HG02938 (cell line): Measurements from ENCODE around the gene TNFRSF19.

Experiments
- ATAC-seq: cut with Tn5 transposase; IDR thresholded peaks from one replicate; pipeline ENCODE4 v1.9.1; 2021; ENCODE audit warnings: mild to moderate bottlenecking, moderate library complexity; ENCODE audit not compliant: unreplicated experiment

TNFRSF19 gene

DNA sequence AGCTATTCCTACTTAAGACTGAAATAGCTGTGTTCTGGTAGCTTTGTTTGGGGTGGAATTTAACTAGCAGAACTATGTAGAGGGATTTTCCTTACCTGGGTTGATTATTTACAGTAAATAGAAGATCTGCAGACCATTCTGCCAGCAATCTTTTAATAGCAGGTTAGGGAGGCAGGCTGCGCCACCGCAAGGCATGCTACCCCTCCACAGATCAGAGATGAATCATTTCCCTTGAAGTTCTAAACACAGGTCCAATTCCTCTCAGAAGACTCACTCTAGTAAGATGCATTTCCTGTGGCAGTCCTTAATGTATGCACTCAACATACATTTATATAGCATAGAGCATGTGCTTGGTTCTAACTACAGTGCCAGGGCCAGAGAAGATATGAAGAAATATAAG lies 109.0 kb downstream of the TNFRSF19 start:
- ATAC-seq = no peak

GRCh38 chr13:23680845-23681669 lies 110.8 kb downstream of the TNFRSF19 start:
- no peak for ATAC-seq

- no peak for ATAC-seq
These were observed 112.9 kb downstream of the TNFRSF19 start for GRCh38 chr13:23683084-23683483.

- no peak for ATAC-seq
These were observed 114.4 kb downstream of the TNFRSF19 start for GRCh38 chr13:23684647-23685046.

- ATAC-seq = no peak
These were observed 115.2 kb downstream of the TNFRSF19 start for GRCh38 chr13:23685416-23685815.

GRCh38 chr13:23686948-23687347 lies 116.7 kb downstream of the TNFRSF19 start:
- ATAC-seq = no peak

GRCh38 chr13:23687614-23688013 lies 117.4 kb downstream of the TNFRSF19 start:
- ATAC-seq = no peak

DNA sequence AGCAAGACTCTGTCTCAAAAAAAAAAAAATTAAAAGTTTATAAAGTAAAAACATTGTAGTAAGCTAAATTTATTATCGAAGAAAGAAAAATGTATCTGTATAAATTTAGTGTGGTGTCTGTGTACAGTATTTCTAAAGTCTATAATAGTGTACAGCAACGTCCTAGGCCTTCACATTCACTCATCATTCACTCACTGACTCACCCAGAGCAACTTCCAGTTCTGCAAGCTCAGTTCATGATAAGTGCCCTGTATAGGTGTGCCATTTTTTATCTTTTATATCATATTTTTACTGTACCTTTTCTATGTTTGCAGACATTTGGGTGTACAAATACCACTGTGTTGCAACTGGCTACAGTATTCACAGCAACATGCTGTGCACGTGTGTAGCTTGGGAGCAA lies 118.1 kb downstream of the TNFRSF19 start:
- ATAC-seq = no peak

GRCh38 chr13:23690668-23691067 lies 120.5 kb downstream of the TNFRSF19 start:
- ATAC-seq = no peak

GRCh38 chr13:23692816-23693215 lies 122.6 kb downstream of the TNFRSF19 start:
- no peak for ATAC-seq

DNA sequence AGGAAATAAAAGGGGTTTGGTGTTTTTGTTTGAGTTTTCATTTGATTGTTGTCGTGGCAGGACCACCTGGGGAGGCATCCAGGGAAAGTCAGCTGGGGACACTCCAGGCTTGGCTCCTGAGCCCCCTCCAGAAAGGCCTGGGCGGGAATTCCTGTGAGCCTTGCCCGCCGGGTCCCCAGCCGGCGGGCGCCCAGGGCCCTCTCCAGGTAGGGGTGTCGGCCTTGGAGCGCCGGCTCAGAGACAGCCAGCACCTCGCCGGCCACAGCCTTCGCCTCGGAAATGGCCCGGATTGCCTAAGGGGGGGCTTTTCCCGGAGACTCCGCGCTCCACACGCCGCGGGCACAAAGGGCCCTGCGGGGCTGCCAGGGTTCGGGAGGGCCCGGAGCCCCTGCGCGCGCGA lies 125.0 kb downstream of the TNFRSF19 start:
- no peak for ATAC-seq

- ATAC-seq = no peak
These were observed 125.7 kb downstream of the TNFRSF19 start for GRCh38 chr13:23695711-23696464.

- no peak for ATAC-seq
These were observed 126.4 kb downstream of the TNFRSF19 start for GRCh38 chr13:23696610-23697009.

DNA sequence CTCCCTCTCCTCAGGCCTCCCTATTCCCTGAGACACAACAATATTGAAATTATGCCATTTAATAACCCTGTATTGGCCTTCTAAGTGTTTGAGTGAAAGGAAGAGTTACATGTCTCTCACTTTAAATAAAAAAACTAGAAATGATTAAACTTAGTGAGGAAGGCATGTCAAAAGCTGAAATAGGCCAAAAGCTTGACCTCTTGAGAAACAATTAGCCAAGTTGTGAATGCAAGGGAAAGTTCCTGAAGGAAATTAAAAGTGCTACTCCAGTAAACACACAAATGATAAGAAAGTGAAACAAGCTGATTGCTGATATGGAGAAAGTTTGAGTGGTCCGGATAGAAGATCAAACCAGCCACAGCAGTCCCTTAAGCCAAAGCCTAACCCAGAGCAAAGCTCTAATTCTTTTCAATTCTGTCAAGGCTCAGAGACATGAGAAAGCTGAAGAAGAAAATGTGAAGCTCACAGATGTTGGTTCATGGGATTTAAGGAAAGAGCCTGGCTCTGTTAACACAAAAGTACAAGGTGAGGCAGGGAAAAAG lies 127.6 kb downstream of the TNFRSF19 start:
- no peak for ATAC-seq

GRCh38 chr13:23699271-23699670 lies 129.1 kb downstream of the TNFRSF19 start:
- no peak for ATAC-seq

DNA sequence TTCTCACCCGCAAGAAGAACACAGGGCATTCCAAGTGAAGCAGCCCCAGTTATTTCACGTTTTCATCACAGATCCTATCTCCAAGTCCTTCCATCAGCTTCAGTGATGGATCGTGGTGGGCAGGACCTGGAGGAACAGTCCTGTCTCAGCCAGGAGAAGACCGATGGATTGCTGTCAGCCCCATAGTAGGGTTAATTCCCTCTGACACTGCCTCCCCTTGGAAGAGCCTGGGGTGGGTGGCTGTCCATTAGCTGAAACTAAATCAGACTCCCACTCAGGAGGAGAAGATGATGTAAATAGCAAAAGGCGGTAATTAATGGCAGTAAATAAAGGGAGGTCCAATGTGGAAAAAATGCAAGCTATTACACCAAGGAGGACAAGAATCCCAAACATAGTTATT lies 131.0 kb downstream of the TNFRSF19 start:
- no peak for ATAC-seq

DNA sequence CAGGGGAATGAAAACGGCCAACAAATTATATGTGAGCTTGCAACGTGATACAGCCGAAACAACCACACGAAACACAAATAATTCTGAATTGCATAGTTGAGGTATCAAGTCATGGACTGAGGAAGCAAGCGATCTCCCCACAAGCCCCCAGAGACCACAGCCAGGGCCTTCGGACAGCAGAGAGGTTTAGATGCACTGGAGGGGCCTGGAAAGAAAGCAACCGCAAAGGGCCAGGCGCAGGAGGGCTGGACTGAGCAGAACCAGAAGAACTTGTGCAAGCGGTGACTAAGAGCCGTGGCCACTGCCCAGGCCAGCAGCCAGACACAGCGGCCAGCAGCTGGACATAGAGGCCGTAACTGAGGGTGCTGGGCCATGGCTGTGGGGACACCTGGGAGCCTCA lies 131.4 kb downstream of the TNFRSF19 start:
- ATAC-seq = no peak

- ATAC-seq = no peak
These were observed 133.1 kb downstream of the TNFRSF19 start for GRCh38 chr13:23703246-23703860.

DNA sequence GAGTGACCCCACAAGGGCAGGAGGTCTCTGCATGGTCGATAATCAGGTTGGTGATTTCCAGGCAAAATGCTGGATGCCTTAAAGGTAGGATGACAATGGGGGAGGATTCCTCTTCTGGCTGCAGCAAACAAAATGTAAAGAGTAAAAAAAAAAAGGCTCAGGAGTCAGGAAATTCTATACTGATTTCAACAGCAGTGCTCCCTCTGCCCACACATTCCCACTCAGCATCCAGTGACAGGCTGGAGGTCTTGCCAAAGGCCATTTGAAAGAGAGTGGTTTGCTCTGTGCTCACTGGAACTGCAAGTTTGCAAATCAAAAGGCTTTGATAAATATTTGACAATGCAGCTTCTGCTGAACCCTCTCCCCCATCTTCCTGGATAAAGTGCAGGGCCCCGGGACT lies 135.4 kb downstream of the TNFRSF19 start:
- no peak for ATAC-seq

DNA sequence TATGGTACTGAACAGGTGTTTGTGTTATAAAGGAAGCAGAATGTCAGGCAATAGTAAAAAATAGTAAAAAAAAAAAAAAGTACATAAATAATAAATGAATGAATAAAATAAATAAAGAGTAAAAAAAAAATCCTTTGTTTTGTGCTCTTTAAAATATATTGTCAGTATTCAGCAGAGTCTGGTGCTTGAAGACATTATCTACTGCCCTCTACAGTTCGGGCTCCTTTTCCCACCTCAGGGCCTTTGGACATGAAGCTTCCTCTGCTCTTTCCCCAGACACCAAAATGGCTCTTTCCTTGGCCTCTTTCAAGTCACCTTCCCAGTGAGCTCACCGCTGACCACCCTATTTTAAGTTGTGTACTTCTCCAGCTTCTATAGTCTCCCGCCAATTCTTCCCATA lies 137.5 kb downstream of the TNFRSF19 start:
- no peak for ATAC-seq

GRCh38 chr13:23709536-23709935 lies 139.3 kb downstream of the TNFRSF19 start:
- ATAC-seq = no peak

DNA sequence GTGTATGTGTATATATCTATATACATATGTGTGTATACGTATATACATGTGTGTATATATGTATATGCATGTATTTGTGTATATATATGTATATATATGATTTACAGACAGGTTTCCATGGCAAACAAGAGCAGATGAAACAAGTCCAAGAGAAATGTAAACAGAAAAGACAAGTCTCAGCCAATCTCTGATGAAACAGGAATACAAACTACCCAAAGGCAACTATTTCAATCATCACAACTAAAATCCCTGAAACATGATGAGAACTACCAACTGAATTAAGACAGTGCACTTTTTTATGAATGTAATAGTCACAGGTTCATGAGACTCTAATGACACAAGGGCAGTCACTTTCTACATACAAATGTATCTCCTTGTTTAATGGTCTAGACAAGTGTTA lies 140.2 kb downstream of the TNFRSF19 start:
- no peak for ATAC-seq
